ENCODE results near the gene ELAC1.

- no peak for TF ChIP-seq CTCF (IDR thresholded peaks at IDR 0.05; ENCODE audit: low read depth, low read length)
- TF ChIP-seq EZH2phosphoT487 (IDR thresholded peaks at IDR 0.05; ENCODE audit: low read depth) = no peak
These were observed 1.6 kb downstream of the ELAC1 start for GRCh38 chr18:50969448-50969847.
